Kidney (tissue), 14 donors: ENCODE measurements around the gene PBX3. TPM values are rescaled to one million over a fixed set of nuclear protein-coding genes. Genes with fewer than 3 reads are reported as not detected.

Experiments used
- DNase-seq, 5 donors: peaks; one replicate each; pipeline ENCODE4 v3.0.0-alpha.2; 2013 to 2020
- FAIRE-seq: peaks from 2 replicates; lab custom pipeline; 2012; peaks lifted over from hg19 to GRCh38; lab: Jason Lieb, UNC
- H3K27ac ChIP-seq, 2 donors: one replicate each; pipeline ENCODE4 v1.7.0; 2013; ENCODE audit warnings: low read depth in 2 of 2, low read length in 2 of 2, inconsistent platforms in 1 of 2
- H3K27me3 ChIP-seq: one replicate; pipeline ENCODE4 v1.7.1; 2013; ENCODE audit warnings: low read length, inconsistent platforms; ENCODE audit not compliant: control insufficient read depth, insufficient read depth
- H3K36me3 ChIP-seq, 3 donors: one replicate each; pipeline versions ENCODE4 v1.7.0 to v1.7.1; 2013; ENCODE audit warnings: low read length in 3 of 3, control low read depth in 1 of 3, inconsistent platforms in 1 of 3; ENCODE audit not compliant: insufficient read depth in 3 of 3, control insufficient read depth in 2 of 3
- H3K4me1 ChIP-seq, 3 donors: one replicate each; pipeline versions ENCODE4 v1.7.0 to v1.7.1; 2013; ENCODE audit warnings: low read length in 3 of 3, inconsistent platforms in 1 of 3, low read depth in 1 of 3; ENCODE audit not compliant: control insufficient read depth in 2 of 3, insufficient read depth in 2 of 3
- H3K4me3 ChIP-seq, 3 donors: one replicate each; pipeline versions ENCODE4 v1.7.0 to v1.8.1; 2013; ENCODE audit warnings: low read length in 3 of 3, control low read depth in 1 of 3, inconsistent platforms in 1 of 3
- H3K9ac ChIP-seq, 3 donors: one replicate each; pipeline versions ENCODE4 v1.7.0 to v1.7.1; 2013; ENCODE audit warnings: low read length in 3 of 3, control low read depth in 1 of 3, inconsistent platforms in 1 of 3
- H3K9me3 ChIP-seq, 3 donors: one replicate each; pipeline versions ENCODE4 v1.7.0 to v1.7.1; 2013; ENCODE audit warnings: low read length in 3 of 3, control low read depth in 1 of 3, inconsistent platforms in 1 of 3; ENCODE audit not compliant: control insufficient read depth in 2 of 3, insufficient read depth in 1 of 3
- CTCF ChIP-seq: IDR thresholded peaks from 3 replicates; pipeline ENCODE4 v1.5.1; 2012; ENCODE audit warnings: mild to moderate bottlenecking, moderate library complexity, borderline replicate concordance; ENCODE audit not compliant: insufficient read depth; ENCODE audit errors: extremely low read depth
- intact Hi-C: fragments of 100-400 bp; cut with DNase I; formaldehyde crosslinking; loops from one replicate; pipeline ENCODE4 v1.11.1; 2022
- polyA plus RNA-seq: library from polyadenylated mRNA; stranded (reverse); fragments of 350-450 nt; fragmentation: Illumina TruSeq; extraction: RNeasy Lipid Tissue Mini Kit (QIAGEN cat#74804); gene quantifications from one replicate; pipeline ENCODE4 v1.2.3, GENCODE V29; 2014; ENCODE audit warnings: low read depth, low replicate concordance; ENCODE audit not compliant: insufficient read depth
- total RNA-seq: library from RNA; stranded (reverse); fragmentation: NEBNext Ultra II Directional; extraction: Animal tissue kit (Norgen Biotek cat#: 25700); gene quantifications from one replicate; pipeline ENCODE4 v1.2.1, GENCODE V29; 2021
- donor health status: control.
- donor health status: control.
- donor health status: control.
- donor health status: control.
- donor health status: control.
- donor health status: DM: yes; HTN: yes; CAD: no.
- donor health status: Normal renal cell carcinoma (clear cell type).

The PBX3 gene
- total and polyA plus RNA-seq, 2 donors from 2014 or later = 10.2 to 23.6 TPM

GRCh38 chr9:125926936-125927335 is 179.8 kb downstream of the PBX3 start:
- intact Hi-C loops = no loop called here

GRCh38 chr9:125929846-125930245 is 182.7 kb downstream of the PBX3 start:
- no peak for FAIRE-seq
- H3K4me3 ChIP-seq = no peak overlapping the region
- DNase-seq = no peak
- intact Hi-C loops = no loop called here
- no peaks in the 10 kb centered on the region for H3K27me3 ChIP-seq
- no peaks in the 10 kb centered on the region for H3K9me3 ChIP-seq
- TF ChIP-seq CTCF = no peak
- H3K4me1 ChIP-seq = no peaks in the 10 kb centered on the region
- H3K9ac ChIP-seq = no peak overlapping the region
- no peak overlapping the region for H3K27ac ChIP-seq
- H3K36me3 ChIP-seq = no peaks in the 10 kb centered on the region

More at GRCh38 chr9:125926936-125927335, 179.8 kb downstream of the PBX3 start:
- H3K27me3 ChIP-seq = no peaks in the 10 kb centered on the region
- DNase-seq (no peak), FAIRE-seq (no peak)
- H3K4me3 ChIP-seq = no peak overlapping the region
- H3K27ac ChIP-seq = no peak overlapping the region
- H3K9me3 ChIP-seq = no peaks in the 10 kb centered on the region
- no peak for TF ChIP-seq CTCF
- no peak overlapping the region for H3K9ac ChIP-seq
- H3K36me3 ChIP-seq = no peaks in the 10 kb centered on the region
- no peaks in the 10 kb centered on the region for H3K4me1 ChIP-seq

- no peak overlapping the region for H3K27ac ChIP-seq
- FAIRE-seq (no peak), DNase-seq (no peak)
- H3K4me3 ChIP-seq = no peak overlapping the region
- no peaks in the 10 kb centered on the region for H3K4me1 ChIP-seq
- H3K9ac ChIP-seq = no peak overlapping the region
- no peaks in the 10 kb centered on the region for H3K27me3 ChIP-seq
- TF ChIP-seq CTCF = no peak
- intact Hi-C loops = no loop called here
- H3K9me3 ChIP-seq = no peaks in the 10 kb centered on the region
- H3K36me3 ChIP-seq = peaks cover 0 to 2% (median 0%) of the 10 kb centered on the region in 3 donors
These were observed 184.0 kb downstream of the PBX3 start for GRCh38 chr9:125931211-125931610.

DNA sequence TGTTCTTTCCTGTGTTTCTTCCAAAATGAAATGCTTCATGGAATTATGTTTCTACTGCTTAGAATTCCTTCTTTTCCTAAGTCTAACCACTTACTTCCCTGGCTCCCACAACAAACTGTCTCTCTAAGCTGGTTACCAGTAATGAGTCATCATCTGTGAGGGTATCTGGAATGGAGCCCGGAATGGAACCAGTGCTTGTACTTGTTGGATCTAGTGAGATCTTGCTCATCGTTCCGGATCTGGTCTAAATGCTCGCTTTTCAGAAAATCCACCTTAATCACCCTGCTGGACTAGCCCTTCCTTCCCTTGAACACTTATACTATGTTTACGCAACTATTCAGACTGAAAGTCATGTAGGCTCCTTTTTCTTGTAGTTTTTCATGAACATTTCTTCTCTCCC is 184.8 kb downstream of the PBX3 start:
- Histone ChIP-seq H3K4me3 (no peak overlapping the region), H3K27me3 (no peaks in the 10 kb centered on the region), H3K9me3 (no peaks in the 10 kb centered on the region), H3K36me3 (peaks cover 0 to 2% (median 0%) of the 10 kb centered on the region in 3 donors), H3K27ac (no peak overlapping the region), H3K4me1 (no peaks in the 10 kb centered on the region), H3K9ac (no peak overlapping the region)
- DNase-seq = no peak
- intact Hi-C loops = no loop called here
- no peak for FAIRE-seq
- TF ChIP-seq CTCF = no peak
